Vagina (tissue), 2 donors: ENCODE results near the gene EREG. TPM values are rescaled to one million over a fixed set of nuclear protein-coding genes. Genes with fewer than 3 reads are reported as not detected.

ENCODE experiments used
- DNase-seq, 2 donors: peaks; one replicate each; pipeline ENCODE4 v3.0.0-alpha.2; 2017; ENCODE audit errors: extremely low spot score in 2 of 2
- H3K27ac ChIP-seq: fragments of 200-600 bp; sonication (generic); one replicate; pipeline ENCODE4 v1.5.1; 2019
- H3K27me3 ChIP-seq: fragments of 200-600 bp; sonication (generic); one replicate; pipeline ENCODE4 v1.5.1; 2019
- H3K36me3 ChIP-seq, 2 donors: fragments of 200-600 bp; sonication (generic); one replicate each; pipeline ENCODE4 v1.5.1; 2017 to 2019
- H3K4me1 ChIP-seq: fragments of 200-600 bp; sonication (generic); one replicate; pipeline ENCODE4 v1.5.1; 2019
- H3K4me3 ChIP-seq, 2 donors: fragments of 200-600 bp; sonication (generic); 1 replicate in 1 of 2; 2 replicates in 1 of 2; pipeline ENCODE4 v1.5.1; 2016 to 2019
- H3K9me3 ChIP-seq: fragments of 200-600 bp; sonication (generic); one replicate; pipeline ENCODE4 v1.5.1; 2019
- CTCF ChIP-seq, 3 experiments: fragments of 450-650 bp in 2 of 3; fragments of 200-600 bp in 1 of 3; sonication (generic) in 1 of 3; IDR thresholded peaks; one replicate each; pipeline ENCODE4 v1.5.1; 2017 to 2019; ENCODE audit warnings: antibody characterized with exemption in 3 of 3, mild to moderate bottlenecking in 2 of 3, moderate library complexity in 2 of 3
- POLR2A ChIP-seq, 2 donors: fragments of 450-650 bp; IDR thresholded peaks; one replicate each; pipeline ENCODE4 v1.6.1; 2017; ENCODE audit warnings: antibody characterized with exemption in 2 of 2, mild to moderate bottlenecking in 2 of 2, moderate library complexity in 2 of 2
- POLR2AphosphoS5 ChIP-seq, 2 donors: sonication (generic); formaldehyde crosslinking; IDR thresholded peaks; one replicate each; pipeline ENCODE4 v1.9.0; 2017; ENCODE audit warnings: antibody characterized with exemption in 2 of 2, mild to moderate bottlenecking in 2 of 2, low read depth in 1 of 2; ENCODE audit not compliant: insufficient read depth in 1 of 2
- intact Hi-C: fragments of 100-400 bp; cut with DNase I; formaldehyde crosslinking; loops from one replicate; pipeline ENCODE4 v1.15.1; 2023
- total RNA-seq: library from RNA; depleted of rRNA; stranded (reverse); fragments of >200 nt; gene quantifications from one replicate; pipeline ENCODE4 v1.2.3, GENCODE V29; 2016

EREG gene
- total RNA-seq, 1 donor from 2014 or later: 1.2 TPM

- TF ChIP-seq POLR2AphosphoS5 (IDR thresholded peaks at IDR 0.05; ENCODE audit: insufficient read depth in 1 of 2, low read depth in 1 of 2) (no peak), POLR2A (IDR thresholded peaks at IDR 0.05) (no peak), CTCF (IDR thresholded peaks at IDR 0.05) (no peak)
- DNase-seq: no peak
- no peaks in the 10 kb centered on the region for H3K9me3 ChIP-seq
- no peaks in the 10 kb centered on the region for H3K4me1 ChIP-seq
- H3K27me3 ChIP-seq: no peaks in the 10 kb centered on the region
- no peak overlapping the region for H3K4me3 ChIP-seq
- intact Hi-C loops: no loop called here
- H3K36me3 ChIP-seq: no peaks in the 10 kb centered on the region
- H3K27ac ChIP-seq: no peak overlapping the region
Observed at GRCh38 chr4:74375824-74376426, 11.0 kb downstream of the EREG start.

GRCh38 chr4:74376888-74377483 is 12.0 kb downstream of the EREG start:
- no peak for TF ChIP-seq POLR2AphosphoS5 (IDR thresholded peaks at IDR 0.05; ENCODE audit: insufficient read depth in 1 of 2, low read depth in 1 of 2)
- TF ChIP-seq CTCF (IDR thresholded peaks at IDR 0.05): peak in 2 of 3 experiments; percentile 20 to 37
- H3K27me3 ChIP-seq: no peaks in the 10 kb centered on the region
- no peaks in the 10 kb centered on the region for H3K36me3 ChIP-seq
- no peak for DNase-seq
- no peak overlapping the region for H3K4me3 ChIP-seq
- intact Hi-C loops: no loop called here
- H3K27ac ChIP-seq: no peak overlapping the region
- H3K9me3 ChIP-seq: no peaks in the 10 kb centered on the region
- H3K4me1 ChIP-seq: no peaks in the 10 kb centered on the region

GRCh38 chr4:74377714-74378113 is 12.8 kb downstream of the EREG start:
- intact Hi-C loops: no loop called here
- TF ChIP-seq POLR2AphosphoS5 (IDR thresholded peaks at IDR 0.05; ENCODE audit: insufficient read depth in 1 of 2, low read depth in 1 of 2) (no peak), CTCF (IDR thresholded peaks at IDR 0.05) (no peak), POLR2A (IDR thresholded peaks at IDR 0.05) (no peak)
- no peak overlapping the region for H3K4me3 ChIP-seq
- no peaks in the 10 kb centered on the region for H3K4me1 ChIP-seq
- DNase-seq: no peak
- H3K9me3 ChIP-seq: no peaks in the 10 kb centered on the region
- no peaks in the 10 kb centered on the region for H3K27me3 ChIP-seq
- no peak overlapping the region for H3K27ac ChIP-seq
- H3K36me3 ChIP-seq: no peaks in the 10 kb centered on the region

- no peak for DNase-seq
- TF ChIP-seq POLR2AphosphoS5 (IDR thresholded peaks at IDR 0.05; ENCODE audit: insufficient read depth in 1 of 2, low read depth in 1 of 2) (no peak), CTCF (IDR thresholded peaks at IDR 0.05) (no peak), POLR2A (IDR thresholded peaks at IDR 0.05) (no peak)
- H3K9me3 ChIP-seq: no peaks in the 10 kb centered on the region
- H3K36me3 ChIP-seq: no peaks in the 10 kb centered on the region
- intact Hi-C loops: no loop called here
- H3K4me1 ChIP-seq: no peaks in the 10 kb centered on the region
- H3K27ac ChIP-seq: no peak overlapping the region
- no peak overlapping the region for H3K4me3 ChIP-seq
- H3K27me3 ChIP-seq: no peaks in the 10 kb centered on the region
Observed at GRCh38 chr4:74378573-74378972, 13.6 kb downstream of the EREG start.

GRCh38 chr4:74379912-74380311 is 15.0 kb downstream of the EREG start:
- no peak overlapping the region for H3K27ac ChIP-seq
- no peak for DNase-seq
- intact Hi-C loops: no loop called here
- H3K36me3 ChIP-seq: no peaks in the 10 kb centered on the region
- no peak for TF ChIP-seq POLR2AphosphoS5 (IDR thresholded peaks at IDR 0.05; ENCODE audit: insufficient read depth in 1 of 2, low read depth in 1 of 2)
- TF ChIP-seq POLR2A (IDR thresholded peaks at IDR 0.05): no peak
- TF ChIP-seq CTCF (IDR thresholded peaks at IDR 0.05): no peak
- H3K4me1 ChIP-seq: no peaks in the 10 kb centered on the region
- H3K9me3 ChIP-seq: no peaks in the 10 kb centered on the region
- H3K27me3 ChIP-seq: no peaks in the 10 kb centered on the region
- H3K4me3 ChIP-seq: no peak overlapping the region
